ENCODE measurements around the gene LPIN1. TPM values are rescaled to one million over a fixed set of nuclear protein-coding genes. Genes with fewer than 3 reads are reported as not detected.

Gene LPIN1
- total RNA-seq, 1 donor from 2014 or later = 23.4 TPM

GRCh38 chr2:11764359-11764758 lies 17.9 kb downstream of the LPIN1 start:
- H3K4me1 Mint-ChIP-seq (ENCODE audit: low read depth, unreplicated experiment) = no peaks in the 10 kb centered on the region
- Histone ChIP-seq H3K79me2 (ENCODE audit: insufficient read depth, low read length) (peaks cover 38% of the 10 kb centered on the region), H3K36me3 (ENCODE audit: insufficient read depth, low read length) (peaks cover 17% of the 10 kb centered on the region), H3K4me1 (ENCODE audit: insufficient read depth, low read length) (no peaks in the 10 kb centered on the region), H2AFZ (ENCODE audit: low read depth, low read length) (no peak overlapping the region), H3K9me3 (ENCODE audit: insufficient read depth, low read depth, low read length) (no peaks in the 10 kb centered on the region), H3K4me3 (ENCODE audit: insufficient read depth, low read depth, low read length) (no peak overlapping the region), H4K20me1 (ENCODE audit: insufficient read depth, low read length) (peaks cover 52% of the 10 kb centered on the region), H3K4me2 (ENCODE audit: low read length) (no peak overlapping the region), H3K27me3 (ENCODE audit: insufficient read depth, low read length) (no peaks in the 10 kb centered on the region), H3K27ac (ENCODE audit: low read depth, low read length) (no peak overlapping the region), H3K9ac (ENCODE audit: low read length) (no peak overlapping the region)
- FAIRE-seq (no peak), DNase-seq (ENCODE audit: low read depth) (no peak)
- TF ChIP-seq EZH2 (IDR thresholded peaks at IDR 0.05; ENCODE audit: insufficient read depth, low read length) (no peak), CTCF (IDR thresholded peaks at IDR 0.05; ENCODE audit: insufficient read depth, low read depth, low read length) (no peak)
- H3K9me3 Mint-ChIP-seq (ENCODE audit: unreplicated experiment) = peaks cover 2% of the 10 kb centered on the region
- H3K4me3 Mint-ChIP-seq (ENCODE audit: unreplicated experiment) = no peak overlapping the region
- H3K27ac Mint-ChIP-seq (ENCODE audit: unreplicated experiment) = no peak overlapping the region
- no peaks in the 10 kb centered on the region for H3K27me3 Mint-ChIP-seq (ENCODE audit: low read depth, unreplicated experiment)
- peaks cover 33% of the 10 kb centered on the region for H3K36me3 Mint-ChIP-seq (ENCODE audit: low read depth, unreplicated experiment)

GRCh38 chr2:11764920-11765319 lies 18.5 kb downstream of the LPIN1 start:
- FAIRE-seq (no peak), DNase-seq (ENCODE audit: low read depth) (no peak)
- Mint-ChIP-seq H3K27me3 (ENCODE audit: low read depth, unreplicated experiment) (no peaks in the 10 kb centered on the region), H3K4me1 (ENCODE audit: low read depth, unreplicated experiment) (no peaks in the 10 kb centered on the region), H3K9me3 (ENCODE audit: unreplicated experiment) (peaks cover 2% of the 10 kb centered on the region), H3K4me3 (ENCODE audit: unreplicated experiment) (no peak overlapping the region), H3K36me3 (ENCODE audit: low read depth, unreplicated experiment) (peaks cover 36% of the 10 kb centered on the region), H3K27ac (ENCODE audit: unreplicated experiment) (no peak overlapping the region)
- Histone ChIP-seq H4K20me1 (ENCODE audit: insufficient read depth, low read length) (peaks cover 52% of the 10 kb centered on the region), H3K4me2 (ENCODE audit: low read length) (no peak overlapping the region), H3K4me1 (ENCODE audit: insufficient read depth, low read length) (no peaks in the 10 kb centered on the region), H3K9ac (ENCODE audit: low read length) (no peak overlapping the region), H3K27ac (ENCODE audit: low read depth, low read length) (no peak overlapping the region), H3K36me3 (ENCODE audit: insufficient read depth, low read length) (peaks cover 17% of the 10 kb centered on the region), H3K79me2 (ENCODE audit: insufficient read depth, low read length) (peaks cover 38% of the 10 kb centered on the region), H3K27me3 (ENCODE audit: insufficient read depth, low read length) (no peaks in the 10 kb centered on the region), H3K4me3 (ENCODE audit: insufficient read depth, low read depth, low read length) (no peak overlapping the region), H2AFZ (ENCODE audit: low read depth, low read length) (no peak overlapping the region), H3K9me3 (ENCODE audit: insufficient read depth, low read depth, low read length) (no peaks in the 10 kb centered on the region)
- TF ChIP-seq CTCF (IDR thresholded peaks at IDR 0.05; ENCODE audit: insufficient read depth, low read depth, low read length) (no peak), EZH2 (IDR thresholded peaks at IDR 0.05; ENCODE audit: insufficient read depth, low read length) (no peak)

DNA sequence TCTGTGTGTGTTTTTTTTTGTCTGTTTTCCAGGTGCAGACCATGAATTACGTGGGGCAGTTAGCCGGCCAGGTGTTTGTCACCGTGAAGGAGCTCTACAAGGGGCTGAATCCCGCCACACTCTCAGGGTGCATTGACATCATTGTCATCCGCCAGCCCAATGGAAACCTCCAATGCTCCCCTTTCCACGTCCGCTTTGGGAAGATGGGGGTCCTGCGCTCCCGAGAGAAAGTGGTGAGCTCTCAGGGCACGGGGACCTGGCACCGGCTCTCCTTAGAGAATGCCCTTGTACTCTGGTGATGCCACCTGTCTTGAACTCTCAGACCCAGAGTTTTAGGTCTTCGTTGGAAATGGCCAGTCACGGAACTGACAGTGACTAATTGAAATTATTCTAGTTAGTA lies 19.1 kb downstream of the LPIN1 start:
- no peaks in the 10 kb centered on the region for H3K4me1 Mint-ChIP-seq (ENCODE audit: low read depth, unreplicated experiment)
- no peak overlapping the region for H3K4me3 Mint-ChIP-seq (ENCODE audit: unreplicated experiment)

More for the DNA sequence above, 19.1 kb downstream of the LPIN1 start:
- Mint-ChIP-seq H3K36me3 (ENCODE audit: low read depth, unreplicated experiment) (peaks cover 37% of the 10 kb centered on the region), H3K9me3 (ENCODE audit: unreplicated experiment) (peaks cover 2% of the 10 kb centered on the region), H3K27ac (ENCODE audit: unreplicated experiment) (no peak overlapping the region), H3K27me3 (ENCODE audit: low read depth, unreplicated experiment) (no peaks in the 10 kb centered on the region)
- no peak overlapping the region for H3K4me2 ChIP-seq (ENCODE audit: low read length)
- H4K20me1 ChIP-seq (ENCODE audit: insufficient read depth, low read length) = peaks cover 51% of the 10 kb centered on the region
- peaks cover 38% of the 10 kb centered on the region for H3K79me2 ChIP-seq (ENCODE audit: insufficient read depth, low read length)
- no peaks in the 10 kb centered on the region for H3K4me1 ChIP-seq (ENCODE audit: insufficient read depth, low read length)
- H3K27ac ChIP-seq (ENCODE audit: low read depth, low read length) = no peak overlapping the region
- TF ChIP-seq EZH2 (IDR thresholded peaks at IDR 0.05; ENCODE audit: insufficient read depth, low read length) (no peak), CTCF (IDR thresholded peaks at IDR 0.05; ENCODE audit: insufficient read depth, low read depth, low read length) (no peak)
- H3K9me3 ChIP-seq (ENCODE audit: insufficient read depth, low read depth, low read length) = no peaks in the 10 kb centered on the region
- peaks cover 17% of the 10 kb centered on the region for H3K36me3 ChIP-seq (ENCODE audit: insufficient read depth, low read length)
- H2AFZ ChIP-seq (ENCODE audit: low read depth, low read length) = no peak overlapping the region
- FAIRE-seq (no peak), DNase-seq (ENCODE audit: low read depth) (no peak)
- H3K27me3 ChIP-seq (ENCODE audit: insufficient read depth, low read length) = no peaks in the 10 kb centered on the region
- H3K4me3 ChIP-seq (ENCODE audit: insufficient read depth, low read depth, low read length) = no peak overlapping the region
- H3K9ac ChIP-seq (ENCODE audit: low read length) = no peak overlapping the region
